Muscle of back (tissue), 11 donors: ENCODE data around the gene SEC22B. TPM values are rescaled to one million over a fixed set of nuclear protein-coding genes. Genes with fewer than 3 reads are reported as not detected.
"Not testable (repeated sequence)": the region's sequence is repeated elsewhere in the genome, so short reads cannot be mapped to it uniquely, and the experiment has no call there.

Source experiments
- DNase-seq, 3 donors: peaks; one replicate each; pipeline versions ENCODE4 v3.0.0 to v3.0.0-alpha.2; 2013
- polyA plus RNA-seq, 10 donors: library from polyadenylated mRNA; unstranded; fragments of 120-200 nt; gene quantifications; one replicate each; pipeline ENCODE4 v1.2.1, GENCODE V29; 2013; ENCODE audit not compliant: insufficient read length in 10 of 10

The SEC22B gene
- polyA plus RNA-seq, 10 donors, result 22.3 to 32.7 (median 26.8) TPM

GRCh38 chr1:120150138-120150822, 26.0 kb downstream of the SEC22B start:
- not testable (repeated sequence) for DNase-seq

- DNase-seq, result not testable (repeated sequence)
Observed at GRCh38 chr1:120149420-120150059, 26.8 kb downstream of the SEC22B start.

GRCh38 chr1:120145806-120146205, 30.5 kb downstream of the SEC22B start:
- not testable (repeated sequence) for DNase-seq

GRCh38 chr1:120144626-120145025, 31.7 kb downstream of the SEC22B start:
- not testable (repeated sequence) for DNase-seq

- DNase-seq, result not testable (repeated sequence)
Observed at GRCh38 chr1:120144169-120144568, 32.2 kb downstream of the SEC22B start.

- not testable (repeated sequence) for DNase-seq
Observed at GRCh38 chr1:120143334-120143733, 33.0 kb downstream of the SEC22B start.

- peak in 2 of 3 donors; percentile 28 to 31 for DNase-seq
Observed at GRCh38 chr1:120142512-120143263, 33.6 kb downstream of the SEC22B start.

- DNase-seq, result not testable (repeated sequence)
Observed at GRCh38 chr1:120141865-120142264, 34.5 kb downstream of the SEC22B start.

- DNase-seq, result peak in 1 of 3 donors; percentile 9
Observed at GRCh38 chr1:120140656-120141265, 35.6 kb downstream of the SEC22B start.

GRCh38 chr1:120136086-120136485, 40.2 kb downstream of the SEC22B start:
- not testable (repeated sequence) for DNase-seq

GRCh38 chr1:120133928-120134325, 42.4 kb downstream of the SEC22B start:
- DNase-seq, result not testable (repeated sequence)

- peak in 1 of 3 donors; percentile 25 for DNase-seq
Observed at GRCh38 chr1:120133228-120133927, 42.9 kb downstream of the SEC22B start.

GRCh38 chr1:120132406-120132763, 43.9 kb downstream of the SEC22B start:
- not testable (repeated sequence) for DNase-seq

- peak; percentile 51 to 88 (median 54) for DNase-seq
Observed at GRCh38 chr1:120131611-120132405, 44.5 kb downstream of the SEC22B start.

GRCh38 chr1:120127921-120128320, 48.4 kb downstream of the SEC22B start:
- not testable (repeated sequence) for DNase-seq

GRCh38 chr1:120126216-120126615, 50.1 kb downstream of the SEC22B start:
- DNase-seq, result not testable (repeated sequence)

- DNase-seq, result not testable (repeated sequence)
Observed at GRCh38 chr1:120124628-120125027, 51.7 kb downstream of the SEC22B start.

- not testable (repeated sequence) for DNase-seq
Observed at GRCh38 chr1:120123813-120124510, 52.4 kb downstream of the SEC22B start.

- not testable (repeated sequence) for DNase-seq
Observed at GRCh38 chr1:120122262-120122893, 53.9 kb downstream of the SEC22B start.
